Measurements from ENCODE around the gene MAMDC2.

GRCh38 chr9:70156729-70157128, 113.1 kb downstream of the MAMDC2 start:
- TF ChIP-seq POLR2A (IDR thresholded peaks at IDR 0.05) (no peak), CTCF (IDR thresholded peaks at IDR 0.05) (no peak)

Data from Peyer's patch (tissue), 4 donors.